Panc1 (cell line): ENCODE measurements around the gene UBE2L3. TPM values are rescaled to one million over a fixed set of nuclear protein-coding genes. Genes with fewer than 3 reads are reported as not detected.
"Not testable (repeated sequence)": the region's sequence is repeated elsewhere in the genome, so short reads cannot be mapped to it uniquely, and the experiment has no call there.

ENCODE experiments used
- ATAC-seq: fragments of 200-7000 bp; cut with Tn5 transposase; 2 replicates; pipeline ENCODE4 v1.9.1; 2020; ENCODE audit warnings: mild to moderate bottlenecking, moderate library complexity
- BruUV-seq: library from RNA; stranded (reverse); fragments of 400-500 nt; replicated peaks from 2 replicates; lab custom pipeline; 2021; lab: Mats Ljungman, UMichigan
- CTCF ChIA-PET: fragments of 300-600 bp; sonication (Branson Sonifier 250); formaldehyde crosslinking; loops from one replicate; lab custom pipeline; 2022; ENCODE audit warnings: antibody characterized with exemption; lab: Charles Lee
- POLR2A ChIA-PET: fragments of 300-600 bp; sonication (Branson Sonifier 250); formaldehyde crosslinking; loops from one replicate; lab custom pipeline; 2022; ENCODE audit warnings: antibody characterized with exemption; lab: Charles Lee
- DNase-seq: peaks from one replicate; pipeline ENCODE4 v3.0.0-alpha.2; 2010; ENCODE audit warnings: low read depth, low spot score
- H3K27ac ChIP-seq: 2 replicates; pipeline ENCODE4 v1.5.1; 2011; ENCODE audit warnings: mild to moderate bottlenecking, low read length, inconsistent platforms
- H3K27me3 ChIP-seq: fragments of 200-500 bp; sonication (Bioruptor generic); 2 replicates; pipeline ENCODE4 v1.6.0; 2014; ENCODE audit warnings: low read length, inconsistent platforms; ENCODE audit not compliant: control insufficient read depth, insufficient read depth
- H3K36me3 ChIP-seq: fragments of 200-500 bp; sonication (Bioruptor generic); 2 replicates; pipeline ENCODE4 v1.5.1; 2014; ENCODE audit warnings: inconsistent platforms, mild to moderate bottlenecking, low read length, moderate library complexity; ENCODE audit not compliant: control insufficient read depth, insufficient read depth
- H3K4me1 ChIP-seq: 2 replicates; pipeline ENCODE4 v1.5.1; 2011; ENCODE audit warnings: inconsistent platforms, mild to moderate bottlenecking, low read length, moderate library complexity; ENCODE audit not compliant: control insufficient read depth, insufficient read depth
- H3K4me3 ChIP-seq, 2 experiments: 2 replicates each; pipeline ENCODE4 v1.5.1; 2011 to 2012; ENCODE audit warnings: low read depth in 2 of 2, low read length in 2 of 2, mild to moderate bottlenecking in 2 of 2, inconsistent platforms in 1 of 2, moderate library complexity in 1 of 2
- H3K9me3 ChIP-seq: fragments of 200-500 bp; sonication (Bioruptor generic); 2 replicates; pipeline ENCODE4 v1.5.1; 2014; ENCODE audit warnings: low read depth, mild to moderate bottlenecking, inconsistent platforms, low read length, moderate library complexity; ENCODE audit not compliant: control insufficient read depth, insufficient read depth
- POLR2AphosphoS5 ChIP-seq: IDR thresholded peaks from 2 replicates; pipeline ENCODE4 v1.6.1; 2012; ENCODE audit warnings: mild to moderate bottlenecking, low read depth, low read length, moderate library complexity
- SIN3A ChIP-seq: IDR thresholded peaks from 2 replicates; pipeline ENCODE4 v1.6.1; 2012; ENCODE audit warnings: low read depth, mild to moderate bottlenecking, low read length, moderate library complexity, borderline replicate concordance; ENCODE audit not compliant: insufficient read depth
- TCF7L2 ChIP-seq: IDR thresholded peaks from 2 replicates; pipeline ENCODE4 v1.6.1; 2011; ENCODE audit warnings: mild to moderate bottlenecking, low read depth, low read length, inconsistent platforms
- in situ Hi-C: cut with HindIII; loops from 2 replicates; pipeline ENCODE4 v1.10.0; 2016; ENCODE audit warnings: low sequenced_read_pairs, low pct_unique_long_range_greater_than_20kb
- intact Hi-C: fragments of 100-400 bp; cut with micrococcal nuclease; formaldehyde crosslinking; loops from one replicate; pipeline ENCODE4 v1.10.0; 2022; ENCODE audit not compliant: unreplicated experiment
- total RNA-seq: library from RNA; stranded (reverse); gene quantifications from one replicate; pipeline ENCODE4 v1.2.1, GENCODE V29; 2021; ENCODE audit not compliant: unreplicated experiment
- TF ChIP-seq, protein P1 (sequence below): fragments of 450-650 bp; IDR thresholded peaks from 2 replicates; pipeline ENCODE4 v1.5.1; 2017; ENCODE audit warnings: mild to moderate bottlenecking
- TF ChIP-seq, protein P2 (sequence below), 2 experiments: IDR thresholded peaks; 2 replicates each; pipeline ENCODE4 v1.6.1; 2011 to 2012; ENCODE audit warnings: low read depth in 2 of 2, control low read depth in 1 of 2, low read length in 1 of 2, mild to moderate bottlenecking in 1 of 2, moderate library complexity in 1 of 2; ENCODE audit not compliant: insufficient read depth in 1 of 2

The UBE2L3 gene
- total RNA-seq, 1 experiment from 2014 or later: 51.1 TPM

DNA sequence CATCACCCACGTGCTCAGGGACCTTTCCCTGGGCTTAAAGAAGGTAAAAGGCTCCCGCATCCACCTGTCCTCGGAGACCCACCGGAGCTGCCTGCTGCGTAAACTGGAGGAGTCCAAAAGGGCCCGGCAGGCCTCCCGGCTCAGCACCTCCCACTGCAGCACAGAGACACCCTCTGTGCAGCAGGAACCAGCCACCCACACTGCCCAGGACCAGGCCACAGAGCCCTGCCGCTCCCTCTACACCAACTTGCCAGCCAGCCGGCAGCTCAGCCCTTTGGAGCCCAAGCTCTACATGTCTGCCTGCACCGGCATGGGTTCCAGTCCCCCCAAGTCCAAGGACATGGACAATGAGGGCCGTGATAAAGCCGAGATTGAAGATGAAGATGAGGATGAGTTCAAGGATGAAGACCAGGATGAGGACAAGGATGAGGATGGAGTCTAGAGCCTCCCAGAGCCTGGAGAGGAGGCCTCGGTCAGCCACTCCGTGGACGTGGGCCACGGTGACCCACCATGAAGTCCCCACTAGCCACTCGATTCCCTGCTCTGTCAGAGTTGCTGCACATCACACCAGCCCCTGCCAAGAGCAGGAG is 69.2 kb downstream of the UBE2L3 start:
- H3K27me3 ChIP-seq: no peaks in the 10 kb centered on the region
- H3K27ac ChIP-seq: no peak overlapping the region
- H3K4me3 ChIP-seq: no peak overlapping the region
- ChIA-PET POLR2A (no interaction called here), CTCF (no interaction called here)
- intact Hi-C loops (no loop called here), in situ Hi-C loops (no loop called here)
- H3K36me3 ChIP-seq: no peaks in the 10 kb centered on the region
- BruUV-seq: no TSS peak
- TF ChIP-seq, protein P1, sequence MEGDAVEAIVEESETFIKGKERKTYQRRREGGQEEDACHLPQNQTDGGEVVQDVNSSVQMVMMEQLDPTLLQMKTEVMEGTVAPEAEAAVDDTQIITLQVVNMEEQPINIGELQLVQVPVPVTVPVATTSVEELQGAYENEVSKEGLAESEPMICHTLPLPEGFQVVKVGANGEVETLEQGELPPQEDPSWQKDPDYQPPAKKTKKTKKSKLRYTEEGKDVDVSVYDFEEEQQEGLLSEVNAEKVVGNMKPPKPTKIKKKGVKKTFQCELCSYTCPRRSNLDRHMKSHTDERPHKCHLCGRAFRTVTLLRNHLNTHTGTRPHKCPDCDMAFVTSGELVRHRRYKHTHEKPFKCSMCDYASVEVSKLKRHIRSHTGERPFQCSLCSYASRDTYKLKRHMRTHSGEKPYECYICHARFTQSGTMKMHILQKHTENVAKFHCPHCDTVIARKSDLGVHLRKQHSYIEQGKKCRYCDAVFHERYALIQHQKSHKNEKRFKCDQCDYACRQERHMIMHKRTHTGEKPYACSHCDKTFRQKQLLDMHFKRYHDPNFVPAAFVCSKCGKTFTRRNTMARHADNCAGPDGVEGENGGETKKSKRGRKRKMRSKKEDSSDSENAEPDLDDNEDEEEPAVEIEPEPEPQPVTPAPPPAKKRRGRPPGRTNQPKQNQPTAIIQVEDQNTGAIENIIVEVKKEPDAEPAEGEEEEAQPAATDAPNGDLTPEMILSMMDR: no peak
- TF ChIP-seq, protein P2, sequence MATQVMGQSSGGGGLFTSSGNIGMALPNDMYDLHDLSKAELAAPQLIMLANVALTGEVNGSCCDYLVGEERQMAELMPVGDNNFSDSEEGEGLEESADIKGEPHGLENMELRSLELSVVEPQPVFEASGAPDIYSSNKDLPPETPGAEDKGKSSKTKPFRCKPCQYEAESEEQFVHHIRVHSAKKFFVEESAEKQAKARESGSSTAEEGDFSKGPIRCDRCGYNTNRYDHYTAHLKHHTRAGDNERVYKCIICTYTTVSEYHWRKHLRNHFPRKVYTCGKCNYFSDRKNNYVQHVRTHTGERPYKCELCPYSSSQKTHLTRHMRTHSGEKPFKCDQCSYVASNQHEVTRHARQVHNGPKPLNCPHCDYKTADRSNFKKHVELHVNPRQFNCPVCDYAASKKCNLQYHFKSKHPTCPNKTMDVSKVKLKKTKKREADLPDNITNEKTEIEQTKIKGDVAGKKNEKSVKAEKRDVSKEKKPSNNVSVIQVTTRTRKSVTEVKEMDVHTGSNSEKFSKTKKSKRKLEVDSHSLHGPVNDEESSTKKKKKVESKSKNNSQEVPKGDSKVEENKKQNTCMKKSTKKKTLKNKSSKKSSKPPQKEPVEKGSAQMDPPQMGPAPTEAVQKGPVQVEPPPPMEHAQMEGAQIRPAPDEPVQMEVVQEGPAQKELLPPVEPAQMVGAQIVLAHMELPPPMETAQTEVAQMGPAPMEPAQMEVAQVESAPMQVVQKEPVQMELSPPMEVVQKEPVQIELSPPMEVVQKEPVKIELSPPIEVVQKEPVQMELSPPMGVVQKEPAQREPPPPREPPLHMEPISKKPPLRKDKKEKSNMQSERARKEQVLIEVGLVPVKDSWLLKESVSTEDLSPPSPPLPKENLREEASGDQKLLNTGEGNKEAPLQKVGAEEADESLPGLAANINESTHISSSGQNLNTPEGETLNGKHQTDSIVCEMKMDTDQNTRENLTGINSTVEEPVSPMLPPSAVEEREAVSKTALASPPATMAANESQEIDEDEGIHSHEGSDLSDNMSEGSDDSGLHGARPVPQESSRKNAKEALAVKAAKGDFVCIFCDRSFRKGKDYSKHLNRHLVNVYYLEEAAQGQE (IDR thresholded peaks at IDR 0.05; ENCODE audit: insufficient read depth in 1 of 2, low read depth in 2 of 2, low read length in 1 of 2): no peak
- no peak for TF ChIP-seq POLR2AphosphoS5
- TF ChIP-seq TCF7L2: no peak
- no peak for TF ChIP-seq SIN3A
- H3K4me1 ChIP-seq: peaks cover 5% of the 10 kb centered on the region; the same call in 1 of the 2 replicates
- no peaks in the 10 kb centered on the region for H3K9me3 ChIP-seq
- ATAC-seq (no peak), DNase-seq (no peak)

DNA sequence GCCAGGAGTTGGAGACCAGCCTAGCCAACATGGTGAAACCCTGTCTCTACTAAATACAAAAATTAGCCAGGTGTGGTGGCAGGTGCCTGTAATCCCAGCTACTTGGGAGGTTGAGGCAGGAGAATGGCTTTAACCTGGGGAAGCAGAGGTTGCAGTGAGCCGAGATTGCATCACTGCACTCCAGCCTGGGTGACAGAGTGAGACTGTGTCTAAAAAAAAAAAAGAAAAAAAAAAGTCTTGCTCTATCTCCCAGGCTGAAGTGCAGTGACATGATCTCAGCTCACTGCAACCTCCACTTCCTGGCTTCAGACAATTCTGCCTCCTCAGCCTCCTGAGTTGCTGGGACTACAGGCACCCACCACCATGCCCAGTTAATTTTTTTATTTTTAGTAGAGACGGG is 69.9 kb downstream of the UBE2L3 start:
- H3K4me1 ChIP-seq, CTCF ChIA-PET, H3K27ac ChIP-seq, intact Hi-C loops, H3K4me3 ChIP-seq, BruUV-seq, POLR2A ChIA-PET, in situ Hi-C loops, H3K9me3 ChIP-seq, H3K36me3 ChIP-seq, DNase-seq, ATAC-seq, H3K27me3 ChIP-seq: not testable (repeated sequence)

DNA sequence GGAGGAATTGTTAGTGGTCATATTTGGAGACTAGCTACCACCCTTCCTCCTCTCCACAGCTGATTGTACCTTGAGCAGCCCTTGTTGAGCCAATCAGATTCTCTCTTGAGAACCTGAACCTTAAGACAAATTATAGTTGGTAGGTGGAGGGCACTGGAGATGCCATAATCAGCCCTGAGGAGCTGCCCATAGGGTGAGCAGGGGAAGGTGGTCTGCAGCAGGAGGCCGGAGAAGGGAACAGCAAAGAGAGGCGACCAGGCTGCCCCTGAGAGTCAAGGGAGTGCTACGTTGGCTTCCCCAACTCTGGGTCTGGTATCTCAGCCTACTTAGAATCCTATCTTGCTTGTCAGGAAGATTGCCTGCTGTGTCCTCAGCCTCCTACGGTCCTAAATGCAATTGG is 71.8 kb downstream of the UBE2L3 start:
- H3K4me3 ChIP-seq: no peak overlapping the region
- POLR2A ChIA-PET: no interaction called here

More for the DNA sequence above, 71.8 kb downstream of the UBE2L3 start:
- Histone ChIP-seq H3K9me3 (no peaks in the 10 kb centered on the region), H3K36me3 (no peaks in the 10 kb centered on the region), H3K4me1 (peaks cover 8% of the 10 kb centered on the region; the same call in 1 of the 2 replicates), H3K27me3 (no peaks in the 10 kb centered on the region), H3K27ac (no peak overlapping the region)
- intact Hi-C loops (no loop called here), in situ Hi-C loops (no loop called here)
- no TSS peak for BruUV-seq
- ATAC-seq: no peak
- TF ChIP-seq POLR2AphosphoS5 (no peak), SIN3A (no peak), TCF7L2 (no peak)
- TF ChIP-seq, protein P2 (IDR thresholded peaks at IDR 0.05; ENCODE audit: insufficient read depth in 1 of 2, low read depth in 2 of 2, low read length in 1 of 2): no peak
- TF ChIP-seq, protein P1: no peak
- CTCF ChIA-PET: interaction anchor here (1.5 kb wide), 1 partner anchor 10 kb away, joined by 3 read pairs; no protein-coding TSS in a partner anchor
- no peak for DNase-seq
